H9 (cell line): ENCODE measurements around the gene CROCC2. TPM values are rescaled to one million over a fixed set of nuclear protein-coding genes. Genes with fewer than 3 reads are reported as not detected.

ENCODE experiments used
- DNase-seq: peaks from one replicate; pipeline ENCODE4 v3.0.0-alpha.2; 2017
- H2AFZ ChIP-seq: one replicate; pipeline ENCODE4 v1.6.1; 2013; ENCODE audit warnings: mild to moderate bottlenecking, low read length, control low read depth, moderate library complexity
- H2AK5ac ChIP-seq: 2 replicates; pipeline ENCODE4 v1.6.1; 2013; ENCODE audit warnings: low read length, control low read depth, mixed read lengths; ENCODE audit not compliant: insufficient read length
- H2BK120ac ChIP-seq: one replicate; pipeline ENCODE4 v1.6.1; 2013; ENCODE audit warnings: low read depth, mild to moderate bottlenecking, low read length, control low read depth, inconsistent platforms; ENCODE audit not compliant: poor library complexity, severe bottlenecking
- H2BK12ac ChIP-seq: 2 replicates; pipeline ENCODE4 v1.6.1; 2013; ENCODE audit warnings: low read length, control low read depth, mixed read lengths, low read depth; ENCODE audit not compliant: insufficient read length
- H2BK15ac ChIP-seq: 2 replicates; pipeline ENCODE4 v1.6.1; 2013; ENCODE audit warnings: low read depth, low read length, control low read depth
- H2BK20ac ChIP-seq: one replicate; pipeline ENCODE4 v1.6.1; 2013; ENCODE audit warnings: low read depth, mild to moderate bottlenecking, low read length, control low read depth, inconsistent platforms; ENCODE audit not compliant: poor library complexity, severe bottlenecking
- H2BK5ac ChIP-seq: 2 replicates; pipeline ENCODE4 v1.6.1; 2013; ENCODE audit warnings: low read length, control low read depth, mixed read lengths; ENCODE audit not compliant: insufficient read length
- H3K14ac ChIP-seq: 2 replicates; pipeline ENCODE4 v1.6.1; 2013; ENCODE audit warnings: low read length, control low read depth; ENCODE audit not compliant: insufficient read depth
- H3K18ac ChIP-seq: 2 replicates; pipeline ENCODE4 v1.6.1; 2013; ENCODE audit warnings: low read depth, mild to moderate bottlenecking, mixed read lengths, low read length, control low read depth; ENCODE audit not compliant: insufficient read length
- H3K23ac ChIP-seq: 2 replicates; pipeline ENCODE4 v1.6.1; 2013; ENCODE audit warnings: low read length, control low read depth, mixed read lengths, low read depth; ENCODE audit not compliant: insufficient read length
- H3K23me2 ChIP-seq: 2 replicates; pipeline ENCODE4 v1.6.1; 2013; ENCODE audit warnings: low read depth, mild to moderate bottlenecking, mixed read lengths, low read length, control low read depth; ENCODE audit not compliant: insufficient read length, poor library complexity, severe bottlenecking
- H3K27ac ChIP-seq: 2 replicates; pipeline ENCODE4 v1.5.1; 2013; ENCODE audit warnings: low read length, control low read depth, mixed read lengths, low read depth; ENCODE audit not compliant: insufficient read length
- H3K27me3 ChIP-seq: 2 replicates; pipeline ENCODE4 v1.6.1; 2013; ENCODE audit warnings: low read length, control low read depth, inconsistent platforms; ENCODE audit not compliant: insufficient read depth
- H3K4ac ChIP-seq: 2 replicates; pipeline ENCODE4 v1.6.1; 2013; ENCODE audit warnings: low read depth, mild to moderate bottlenecking, control low read depth, inconsistent platforms, low read length, moderate library complexity
- H3K4me1 ChIP-seq: 2 replicates; pipeline ENCODE4 v1.6.1; 2013; ENCODE audit warnings: low read length, control low read depth, inconsistent platforms; ENCODE audit not compliant: insufficient read depth
- H3K4me2 ChIP-seq: 2 replicates; pipeline ENCODE4 v1.6.1; 2013; ENCODE audit warnings: low read length, control low read depth, mixed read lengths; ENCODE audit not compliant: insufficient read length, insufficient read depth
- H3K56ac ChIP-seq: 2 replicates; pipeline ENCODE4 v1.6.1; 2013; ENCODE audit warnings: low read depth, mild to moderate bottlenecking, mixed read lengths, low read length, control low read depth; ENCODE audit not compliant: insufficient read length
- H3K79me1 ChIP-seq: 2 replicates; pipeline ENCODE4 v1.6.1; 2013; ENCODE audit warnings: low read depth, mild to moderate bottlenecking, moderate library complexity, low read length, control low read depth, inconsistent platforms; ENCODE audit not compliant: insufficient read depth, poor library complexity, severe bottlenecking
- H3K79me2 ChIP-seq: 2 replicates; pipeline ENCODE4 v1.6.1; 2013; ENCODE audit warnings: low read length, control low read depth, inconsistent platforms; ENCODE audit not compliant: insufficient read depth
- H3K9ac ChIP-seq: 2 replicates; pipeline ENCODE4 v1.6.1; 2013; ENCODE audit warnings: low read length, control low read depth, mixed read lengths; ENCODE audit not compliant: insufficient read length; ENCODE audit errors: extremely low read depth
- H3K9me3 ChIP-seq: one replicate; pipeline ENCODE4 v1.6.1; 2013; ENCODE audit warnings: low read depth, low read length, inconsistent platforms; ENCODE audit not compliant: control insufficient read depth
- H3T11ph ChIP-seq: one replicate; pipeline ENCODE4 v1.6.1; 2013; ENCODE audit warnings: mild to moderate bottlenecking, low read length, control low read depth, inconsistent platforms
- H4K20me1 ChIP-seq: one replicate; pipeline ENCODE4 v1.6.1; 2013; ENCODE audit not compliant: control insufficient read depth, insufficient read length, insufficient read depth
- H4K5ac ChIP-seq: 2 replicates; pipeline ENCODE4 v1.6.1; 2013; ENCODE audit warnings: low read depth, mild to moderate bottlenecking, mixed read lengths, low read length, control low read depth; ENCODE audit not compliant: insufficient read length
- H4K8ac ChIP-seq: replicated peaks from 2 replicates; pipeline ENCODE4 v1.6.1; 2013; ENCODE audit warnings: low read length, control low read depth, mixed read lengths, low read depth; ENCODE audit not compliant: insufficient read length
- H4K91ac ChIP-seq: 2 replicates; pipeline ENCODE4 v1.6.1; 2013; ENCODE audit warnings: low read depth, mild to moderate bottlenecking, moderate library complexity, mixed read lengths, low read length, control low read depth; ENCODE audit not compliant: insufficient read length
- H3K27ac Mint-ChIP-seq, 3 experiments: 2 replicates in 2 of 3; 3 replicates in 1 of 3; pipeline ENCODE4 v1.8.0; 2020 to 2021; ENCODE audit warnings: mixed read lengths in 3 of 3, mild to moderate bottlenecking in 1 of 3, moderate library complexity in 1 of 3
- H3K27me3 Mint-ChIP-seq: 2 replicates; pipeline ENCODE4 v1.8.0; 2021; ENCODE audit warnings: low read depth, mild to moderate bottlenecking, moderate library complexity, mixed read lengths
- H3K36me3 Mint-ChIP-seq, 3 experiments: 2 replicates in 2 of 3; 3 replicates in 1 of 3; pipeline ENCODE4 v1.8.0; 2020 to 2021; ENCODE audit warnings: low read depth in 3 of 3, mixed read lengths in 3 of 3; ENCODE audit not compliant: insufficient read depth in 1 of 3
- H3K4me1 Mint-ChIP-seq, 2 experiments: 2 replicates each; pipeline ENCODE4 v1.8.0; 2020; ENCODE audit warnings: mixed read lengths in 2 of 2
- H3K4me3 Mint-ChIP-seq, 2 experiments: 2 replicates in 1 of 2; 3 replicates in 1 of 2; pipeline ENCODE4 v1.8.0; 2020 to 2021; ENCODE audit warnings: mild to moderate bottlenecking in 2 of 2, mixed read lengths in 2 of 2, moderate library complexity in 1 of 2
- H3K9me3 Mint-ChIP-seq, 2 experiments: 2 replicates in 1 of 2; 3 replicates in 1 of 2; pipeline ENCODE4 v1.8.0; 2020; ENCODE audit warnings: mild to moderate bottlenecking in 2 of 2, mixed read lengths in 2 of 2, moderate library complexity in 1 of 2
- CTCF ChIP-seq: fragments of 200-600 bp; sonication (generic); conservative IDR thresholded peaks from 3 replicates; pipeline ENCODE4 v1.8.0; 2021; ENCODE audit warnings: antibody characterized with exemption, mild to moderate bottlenecking
- WGBS: extraction: QIAGEN DNeasy Blood & Tissue Kit; methylation state at CpG from one replicate; pipeline ENCODE4 v1.1.7; 2013; ENCODE audit warnings: missing lambda C conversion rate, low lambda C conversion rate, mixed read lengths; ENCODE audit not compliant: insufficient read length; ENCODE audit errors: extremely low coverage; 5-methylcytosine and 5-hydroxymethylcytosine counted together
- total RNA-seq: library from RNA; stranded (reverse); gene quantifications from 2 replicates; pipeline ENCODE4 v1.2.1, GENCODE V29; 2021

Gene CROCC2
- total RNA-seq, 1 experiment from 2014 or later, result not detected

GRCh38 chr2:240884221-240884620 lies 21.9 kb upstream of the CROCC2 start:
- no peak for DNase-seq
- Histone ChIP-seq H2BK20ac (no peak overlapping the region), H2BK12ac (no peak overlapping the region), H3K27me3 (no peaks in the 10 kb centered on the region), H3K4me1 (no peaks in the 10 kb centered on the region), H2AK5ac (no peak overlapping the region), H3K27ac (no peak overlapping the region), H3K79me1 (no peaks in the 10 kb centered on the region), H2BK5ac (no peak overlapping the region), H3K4me2 (no peak overlapping the region), H3K9ac (no peak overlapping the region), H3T11ph (no peak overlapping the region), H3K56ac (no peak overlapping the region), H4K5ac (no peak overlapping the region), H3K18ac (no peak overlapping the region), H3K9me3 (no peaks in the 10 kb centered on the region), H2AFZ (no peak overlapping the region), H4K8ac (no peak overlapping the region), H3K23me2 (no peaks in the 10 kb centered on the region), H4K91ac (no peak overlapping the region), H2BK15ac (no peak overlapping the region), H3K14ac (no peak overlapping the region), H2BK120ac (no peak overlapping the region), H3K23ac (no peak overlapping the region), H3K79me2 (no peaks in the 10 kb centered on the region), H4K20me1 (no peaks in the 10 kb centered on the region), H3K4ac (no peak overlapping the region)
- H3K4me3 Mint-ChIP-seq, result no peak overlapping the region
- H3K36me3 Mint-ChIP-seq, result no peaks in the 10 kb centered on the region
- TF ChIP-seq CTCF, result no peak
- H3K9me3 Mint-ChIP-seq, result no peaks in the 10 kb centered on the region
- no peak overlapping the region; a peak in 1 of 7 replicates for H3K27ac Mint-ChIP-seq
- peaks cover 4 to 6% of the 10 kb centered on the region in 2 experiments for H3K4me1 Mint-ChIP-seq
- H3K27me3 Mint-ChIP-seq, result no peaks in the 10 kb centered on the region; the same call in 1 of the 2 replicates
- no CpG with 5 or more reads among the region's 2 CpGs for WGBS
